H9 (cell line): ENCODE data around the gene MBIP. TPM values are rescaled to one million over a fixed set of nuclear protein-coding genes. Genes with fewer than 3 reads are reported as not detected.
"Not testable (repeated sequence)": the region's sequence is repeated elsewhere in the genome, so short reads cannot be mapped to it uniquely, and the experiment has no call there.

ENCODE experiments used
- DNase-seq: peaks from one replicate; pipeline ENCODE4 v3.0.0-alpha.2; 2017
- H2AFZ ChIP-seq: one replicate; pipeline ENCODE4 v1.6.1; 2013; ENCODE audit warnings: mild to moderate bottlenecking, low read length, control low read depth, moderate library complexity
- H2AK5ac ChIP-seq: 2 replicates; pipeline ENCODE4 v1.6.1; 2013; ENCODE audit warnings: low read length, control low read depth, mixed read lengths; ENCODE audit not compliant: insufficient read length
- H2BK120ac ChIP-seq: one replicate; pipeline ENCODE4 v1.6.1; 2013; ENCODE audit warnings: low read depth, mild to moderate bottlenecking, low read length, control low read depth, inconsistent platforms; ENCODE audit not compliant: poor library complexity, severe bottlenecking
- H2BK12ac ChIP-seq: 2 replicates; pipeline ENCODE4 v1.6.1; 2013; ENCODE audit warnings: low read length, control low read depth, mixed read lengths, low read depth; ENCODE audit not compliant: insufficient read length
- H2BK15ac ChIP-seq: 2 replicates; pipeline ENCODE4 v1.6.1; 2013; ENCODE audit warnings: low read depth, low read length, control low read depth
- H2BK20ac ChIP-seq: one replicate; pipeline ENCODE4 v1.6.1; 2013; ENCODE audit warnings: low read depth, mild to moderate bottlenecking, low read length, control low read depth, inconsistent platforms; ENCODE audit not compliant: poor library complexity, severe bottlenecking
- H2BK5ac ChIP-seq: 2 replicates; pipeline ENCODE4 v1.6.1; 2013; ENCODE audit warnings: low read length, control low read depth, mixed read lengths; ENCODE audit not compliant: insufficient read length
- H3K14ac ChIP-seq: 2 replicates; pipeline ENCODE4 v1.6.1; 2013; ENCODE audit warnings: low read length, control low read depth; ENCODE audit not compliant: insufficient read depth
- H3K18ac ChIP-seq: 2 replicates; pipeline ENCODE4 v1.6.1; 2013; ENCODE audit warnings: low read depth, mild to moderate bottlenecking, mixed read lengths, low read length, control low read depth; ENCODE audit not compliant: insufficient read length
- H3K23ac ChIP-seq: 2 replicates; pipeline ENCODE4 v1.6.1; 2013; ENCODE audit warnings: low read length, control low read depth, mixed read lengths, low read depth; ENCODE audit not compliant: insufficient read length
- H3K23me2 ChIP-seq: 2 replicates; pipeline ENCODE4 v1.6.1; 2013; ENCODE audit warnings: low read depth, mild to moderate bottlenecking, mixed read lengths, low read length, control low read depth; ENCODE audit not compliant: insufficient read length, poor library complexity, severe bottlenecking
- H3K27ac ChIP-seq: 2 replicates; pipeline ENCODE4 v1.5.1; 2013; ENCODE audit warnings: low read length, control low read depth, mixed read lengths, low read depth; ENCODE audit not compliant: insufficient read length
- H3K27me3 ChIP-seq: 2 replicates; pipeline ENCODE4 v1.6.1; 2013; ENCODE audit warnings: low read length, control low read depth, inconsistent platforms; ENCODE audit not compliant: insufficient read depth
- H3K4ac ChIP-seq: 2 replicates; pipeline ENCODE4 v1.6.1; 2013; ENCODE audit warnings: low read depth, mild to moderate bottlenecking, control low read depth, inconsistent platforms, low read length, moderate library complexity
- H3K4me1 ChIP-seq: 2 replicates; pipeline ENCODE4 v1.6.1; 2013; ENCODE audit warnings: low read length, control low read depth, inconsistent platforms; ENCODE audit not compliant: insufficient read depth
- H3K4me2 ChIP-seq: 2 replicates; pipeline ENCODE4 v1.6.1; 2013; ENCODE audit warnings: low read length, control low read depth, mixed read lengths; ENCODE audit not compliant: insufficient read length, insufficient read depth
- H3K56ac ChIP-seq: 2 replicates; pipeline ENCODE4 v1.6.1; 2013; ENCODE audit warnings: low read depth, mild to moderate bottlenecking, mixed read lengths, low read length, control low read depth; ENCODE audit not compliant: insufficient read length
- H3K79me1 ChIP-seq: 2 replicates; pipeline ENCODE4 v1.6.1; 2013; ENCODE audit warnings: low read depth, mild to moderate bottlenecking, moderate library complexity, low read length, control low read depth, inconsistent platforms; ENCODE audit not compliant: insufficient read depth, poor library complexity, severe bottlenecking
- H3K79me2 ChIP-seq: 2 replicates; pipeline ENCODE4 v1.6.1; 2013; ENCODE audit warnings: low read length, control low read depth, inconsistent platforms; ENCODE audit not compliant: insufficient read depth
- H3K9ac ChIP-seq: 2 replicates; pipeline ENCODE4 v1.6.1; 2013; ENCODE audit warnings: low read length, control low read depth, mixed read lengths; ENCODE audit not compliant: insufficient read length; ENCODE audit errors: extremely low read depth
- H3K9me3 ChIP-seq: one replicate; pipeline ENCODE4 v1.6.1; 2013; ENCODE audit warnings: low read depth, low read length, inconsistent platforms; ENCODE audit not compliant: control insufficient read depth
- H3T11ph ChIP-seq: one replicate; pipeline ENCODE4 v1.6.1; 2013; ENCODE audit warnings: mild to moderate bottlenecking, low read length, control low read depth, inconsistent platforms
- H4K20me1 ChIP-seq: one replicate; pipeline ENCODE4 v1.6.1; 2013; ENCODE audit not compliant: control insufficient read depth, insufficient read length, insufficient read depth
- H4K5ac ChIP-seq: 2 replicates; pipeline ENCODE4 v1.6.1; 2013; ENCODE audit warnings: low read depth, mild to moderate bottlenecking, mixed read lengths, low read length, control low read depth; ENCODE audit not compliant: insufficient read length
- H4K8ac ChIP-seq: replicated peaks from 2 replicates; pipeline ENCODE4 v1.6.1; 2013; ENCODE audit warnings: low read length, control low read depth, mixed read lengths, low read depth; ENCODE audit not compliant: insufficient read length
- H4K91ac ChIP-seq: 2 replicates; pipeline ENCODE4 v1.6.1; 2013; ENCODE audit warnings: low read depth, mild to moderate bottlenecking, moderate library complexity, mixed read lengths, low read length, control low read depth; ENCODE audit not compliant: insufficient read length
- H3K27ac Mint-ChIP-seq, 3 experiments: 2 replicates in 2 of 3; 3 replicates in 1 of 3; pipeline ENCODE4 v1.8.0; 2020 to 2021; ENCODE audit warnings: mixed read lengths in 3 of 3, mild to moderate bottlenecking in 1 of 3, moderate library complexity in 1 of 3
- H3K27me3 Mint-ChIP-seq: 2 replicates; pipeline ENCODE4 v1.8.0; 2021; ENCODE audit warnings: low read depth, mild to moderate bottlenecking, moderate library complexity, mixed read lengths
- H3K36me3 Mint-ChIP-seq, 3 experiments: 2 replicates in 2 of 3; 3 replicates in 1 of 3; pipeline ENCODE4 v1.8.0; 2020 to 2021; ENCODE audit warnings: low read depth in 3 of 3, mixed read lengths in 3 of 3; ENCODE audit not compliant: insufficient read depth in 1 of 3
- H3K4me1 Mint-ChIP-seq, 2 experiments: 2 replicates each; pipeline ENCODE4 v1.8.0; 2020; ENCODE audit warnings: mixed read lengths in 2 of 2
- H3K4me3 Mint-ChIP-seq, 2 experiments: 2 replicates in 1 of 2; 3 replicates in 1 of 2; pipeline ENCODE4 v1.8.0; 2020 to 2021; ENCODE audit warnings: mild to moderate bottlenecking in 2 of 2, mixed read lengths in 2 of 2, moderate library complexity in 1 of 2
- H3K9me3 Mint-ChIP-seq, 2 experiments: 2 replicates in 1 of 2; 3 replicates in 1 of 2; pipeline ENCODE4 v1.8.0; 2020; ENCODE audit warnings: mild to moderate bottlenecking in 2 of 2, mixed read lengths in 2 of 2, moderate library complexity in 1 of 2
- CTCF ChIP-seq: fragments of 200-600 bp; sonication (generic); conservative IDR thresholded peaks from 3 replicates; pipeline ENCODE4 v1.8.0; 2021; ENCODE audit warnings: antibody characterized with exemption, mild to moderate bottlenecking
- WGBS: extraction: QIAGEN DNeasy Blood & Tissue Kit; methylation state at CpG from one replicate; pipeline ENCODE4 v1.1.7; 2013; ENCODE audit warnings: missing lambda C conversion rate, low lambda C conversion rate, mixed read lengths; ENCODE audit not compliant: insufficient read length; ENCODE audit errors: extremely low coverage; 5-methylcytosine and 5-hydroxymethylcytosine counted together
- total RNA-seq: library from RNA; stranded (reverse); gene quantifications from 2 replicates; pipeline ENCODE4 v1.2.1, GENCODE V29; 2021

The MBIP gene
- total RNA-seq, 1 experiment from 2014 or later, result 29.6 TPM

- Histone ChIP-seq H2BK15ac (no peak overlapping the region), H3K4ac (no peak overlapping the region), H3K9me3 (no peaks in the 10 kb centered on the region), H3K79me2 (no peaks in the 10 kb centered on the region), H3K4me1 (no peaks in the 10 kb centered on the region), H2AK5ac (no peak overlapping the region), H3K27ac (no peak overlapping the region), H3K9ac (no peak overlapping the region), H2BK20ac (no peak overlapping the region), H3K56ac (no peak overlapping the region), H3K23me2 (no peaks in the 10 kb centered on the region), H2BK12ac (no peak overlapping the region), H4K8ac (no peak overlapping the region), H3K27me3 (no peaks in the 10 kb centered on the region), H4K5ac (no peak overlapping the region), H3T11ph (no peak overlapping the region), H3K4me2 (no peak overlapping the region), H3K79me1 (no peaks in the 10 kb centered on the region), H2BK120ac (no peak overlapping the region), H4K91ac (no peak overlapping the region), H3K18ac (no peak overlapping the region), H4K20me1 (no peaks in the 10 kb centered on the region), H3K14ac (no peak overlapping the region), H2AFZ (no peak overlapping the region), H2BK5ac (no peak overlapping the region), H3K23ac (no peak overlapping the region)
- peaks cover 0 to 2% of the 10 kb centered on the region in 2 experiments; a peak in 1 of 5 replicates for H3K9me3 Mint-ChIP-seq
- H3K27me3 Mint-ChIP-seq, result peaks cover 10% of the 10 kb centered on the region
- DNase-seq, result no peak
- H3K36me3 Mint-ChIP-seq, result no peaks in the 10 kb centered on the region
- H3K4me1 Mint-ChIP-seq, result no peaks in the 10 kb centered on the region
- no peak overlapping the region for H3K4me3 Mint-ChIP-seq
- no CpG with 5 or more reads among the region's 2 CpGs for WGBS
- H3K27ac Mint-ChIP-seq, result no peak overlapping the region
- no peak for TF ChIP-seq CTCF
These were observed 23.8 kb upstream of the MBIP start for GRCh38 chr14:36344211-36344610.

- no CpG with 5 or more reads among the region's 5 CpGs for WGBS
- H2BK120ac ChIP-seq, H3K27me3 ChIP-seq, H3K4me1 ChIP-seq, H2AFZ ChIP-seq, H2BK5ac ChIP-seq, H3K4me1 Mint-ChIP-seq, H3K4ac ChIP-seq, H2AK5ac ChIP-seq, H3K9me3 ChIP-seq, H3K9me3 Mint-ChIP-seq, H4K5ac ChIP-seq, H2BK15ac ChIP-seq, H3K4me2 ChIP-seq, H3K9ac ChIP-seq, H3K56ac ChIP-seq, DNase-seq, H4K20me1 ChIP-seq, H3K79me2 ChIP-seq, H3T11ph ChIP-seq, H3K4me3 Mint-ChIP-seq, H3K14ac ChIP-seq, H2BK12ac ChIP-seq, H3K23ac ChIP-seq, H4K91ac ChIP-seq, H3K23me2 ChIP-seq, H3K27ac ChIP-seq, H3K18ac ChIP-seq, H2BK20ac ChIP-seq, H4K8ac ChIP-seq, H3K36me3 Mint-ChIP-seq, H3K79me1 ChIP-seq: not testable (repeated sequence)
- H3K27ac Mint-ChIP-seq, result peak overlapping the region in 1 of 3 experiments; percentile 7; a peak in 1 of 7 replicates
- H3K27me3 Mint-ChIP-seq, result peaks cover 14% of the 10 kb centered on the region
These were observed 21.4 kb upstream of the MBIP start for GRCh38 chr14:36341811-36342210.
